NB4 (cell line): ENCODE measurements around the gene ARHGDIB.

Experiments used
- POLR2A ChIP-seq: IDR thresholded peaks from 2 replicates; pipeline ENCODE4 v1.6.1; 2011; ENCODE audit warnings: mild to moderate bottlenecking; ENCODE audit not compliant: insufficient read length; ENCODE audit errors: extremely low read depth
- TF ChIP-seq, protein P1 (sequence below): IDR thresholded peaks from one replicate; pipeline ENCODE4 v1.5.1; 2012; ENCODE audit warnings: low read depth, low read length
- TF ChIP-seq, protein P2 (sequence below): IDR thresholded peaks from 2 replicates; pipeline ENCODE4 v1.6.1; 2011; ENCODE audit warnings: low read depth, low read length

DNA sequence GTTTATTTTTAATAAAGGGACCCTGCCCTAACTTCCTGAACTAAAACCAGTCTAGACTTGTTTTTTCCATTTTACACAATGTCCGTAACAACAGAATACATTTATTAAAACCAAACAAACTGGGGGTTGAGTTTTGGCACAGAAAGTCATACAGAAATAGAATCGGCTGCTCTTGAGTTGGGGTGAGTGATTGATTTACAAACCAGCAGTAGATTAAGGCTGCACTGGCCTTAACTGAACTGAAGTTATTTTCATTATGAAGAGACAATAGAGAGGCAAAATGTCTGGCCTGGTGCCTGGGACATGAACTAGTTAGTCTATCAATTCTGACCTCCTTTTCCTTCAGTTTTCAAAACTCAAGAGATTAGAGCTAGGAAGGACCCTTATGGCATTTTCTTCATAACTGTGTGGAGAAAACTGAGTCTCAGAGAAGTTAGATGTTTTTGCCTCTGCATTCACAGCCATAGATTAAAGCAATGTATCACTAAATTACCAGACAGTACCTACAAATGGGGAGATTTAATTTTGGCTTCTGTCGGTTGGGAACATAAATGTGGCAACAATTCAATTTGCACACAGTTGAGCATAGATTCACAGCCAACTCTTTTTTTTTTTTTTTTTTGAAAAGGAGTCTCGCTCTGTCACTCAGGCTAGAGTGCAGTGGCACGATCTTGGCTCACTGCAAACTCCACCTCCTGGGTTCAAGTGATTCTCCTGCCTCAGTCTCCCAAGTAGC is 56.0 kb downstream of the ARHGDIB start:
- TF ChIP-seq, protein P1, sequence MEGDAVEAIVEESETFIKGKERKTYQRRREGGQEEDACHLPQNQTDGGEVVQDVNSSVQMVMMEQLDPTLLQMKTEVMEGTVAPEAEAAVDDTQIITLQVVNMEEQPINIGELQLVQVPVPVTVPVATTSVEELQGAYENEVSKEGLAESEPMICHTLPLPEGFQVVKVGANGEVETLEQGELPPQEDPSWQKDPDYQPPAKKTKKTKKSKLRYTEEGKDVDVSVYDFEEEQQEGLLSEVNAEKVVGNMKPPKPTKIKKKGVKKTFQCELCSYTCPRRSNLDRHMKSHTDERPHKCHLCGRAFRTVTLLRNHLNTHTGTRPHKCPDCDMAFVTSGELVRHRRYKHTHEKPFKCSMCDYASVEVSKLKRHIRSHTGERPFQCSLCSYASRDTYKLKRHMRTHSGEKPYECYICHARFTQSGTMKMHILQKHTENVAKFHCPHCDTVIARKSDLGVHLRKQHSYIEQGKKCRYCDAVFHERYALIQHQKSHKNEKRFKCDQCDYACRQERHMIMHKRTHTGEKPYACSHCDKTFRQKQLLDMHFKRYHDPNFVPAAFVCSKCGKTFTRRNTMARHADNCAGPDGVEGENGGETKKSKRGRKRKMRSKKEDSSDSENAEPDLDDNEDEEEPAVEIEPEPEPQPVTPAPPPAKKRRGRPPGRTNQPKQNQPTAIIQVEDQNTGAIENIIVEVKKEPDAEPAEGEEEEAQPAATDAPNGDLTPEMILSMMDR: no peak
- TF ChIP-seq, protein P2, sequence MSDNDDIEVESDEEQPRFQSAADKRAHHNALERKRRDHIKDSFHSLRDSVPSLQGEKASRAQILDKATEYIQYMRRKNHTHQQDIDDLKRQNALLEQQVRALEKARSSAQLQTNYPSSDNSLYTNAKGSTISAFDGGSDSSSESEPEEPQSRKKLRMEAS: no peak
- TF ChIP-seq POLR2A: no peak
